GM18511 (cell line): ENCODE data around the gene PIK3R4.

Experiments
- ATAC-seq: cut with Tn5 transposase; IDR thresholded peaks from one replicate; pipeline ENCODE4 v1.9.1; 2021; ENCODE audit warnings: mild to moderate bottlenecking, moderate library complexity; ENCODE audit not compliant: unreplicated experiment

Gene PIK3R4

DNA sequence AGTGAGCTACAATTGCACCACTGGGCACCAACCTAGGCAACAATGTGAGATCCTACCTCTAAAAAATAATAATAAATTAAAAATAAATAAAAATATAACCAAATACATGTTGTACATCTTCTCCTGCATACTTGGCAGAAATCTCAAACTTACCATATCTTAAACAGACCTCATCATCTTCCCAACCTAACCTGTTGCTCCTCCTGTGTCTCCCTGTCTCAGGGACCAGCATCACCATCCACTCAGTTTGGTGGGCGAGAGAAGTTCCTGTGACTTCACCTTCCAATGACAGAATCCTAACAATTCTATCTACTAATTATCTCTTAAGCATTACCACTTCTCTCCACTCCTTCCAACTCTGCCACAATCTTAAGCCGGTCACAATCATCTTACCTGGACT lies 3.3 kb downstream of the PIK3R4 start:
- ATAC-seq, result no peak

DNA sequence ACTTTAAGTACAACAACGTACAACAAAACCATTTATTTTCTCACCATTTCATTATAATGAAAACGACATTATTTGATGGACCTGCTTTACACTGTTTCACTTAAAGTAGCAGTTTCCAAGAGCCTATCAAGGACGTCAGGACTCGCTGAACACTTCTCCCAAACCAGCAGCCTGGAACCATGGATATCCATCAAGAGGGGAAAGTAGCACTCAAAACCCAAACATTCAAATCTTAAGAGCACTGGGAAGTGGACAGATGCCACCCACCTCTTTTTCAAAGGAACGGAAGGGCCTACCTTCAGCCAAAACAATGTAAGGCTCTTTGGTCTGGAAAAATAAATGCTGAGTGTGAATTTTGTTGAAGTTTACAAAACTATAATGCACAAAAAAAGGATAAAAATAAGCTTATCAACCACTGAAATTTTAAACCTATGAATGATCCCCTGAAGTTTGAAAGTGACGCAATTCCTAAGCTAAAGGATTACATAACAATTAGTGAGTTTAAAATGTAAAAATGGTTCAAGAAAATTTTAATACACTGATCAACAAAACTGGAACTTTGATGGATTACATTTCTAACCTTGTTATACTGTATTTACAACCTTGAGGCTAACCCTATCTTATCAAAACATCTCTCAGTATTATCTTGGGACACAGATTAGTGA lies 4.6 kb downstream of the PIK3R4 start:
- ATAC-seq, result no peak

DNA sequence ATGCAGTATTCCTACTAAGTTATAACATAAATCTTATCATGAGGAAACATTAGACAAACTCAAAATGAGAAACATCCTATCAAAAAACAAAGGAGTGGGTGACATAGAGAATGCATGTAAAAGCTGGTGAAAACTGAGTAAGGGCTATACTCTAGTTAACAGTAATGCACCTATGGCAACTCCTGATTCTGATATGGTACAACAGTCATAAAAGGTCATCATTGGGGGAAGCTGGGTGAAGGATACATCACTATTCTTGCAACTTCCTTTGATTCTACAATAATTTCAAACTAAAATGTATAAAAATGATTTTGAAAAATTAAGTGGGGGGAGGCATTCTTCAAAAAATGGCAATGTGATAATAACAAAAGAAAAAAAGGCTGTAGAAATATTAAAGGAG lies 6.8 kb downstream of the PIK3R4 start:
- no peak for ATAC-seq

DNA sequence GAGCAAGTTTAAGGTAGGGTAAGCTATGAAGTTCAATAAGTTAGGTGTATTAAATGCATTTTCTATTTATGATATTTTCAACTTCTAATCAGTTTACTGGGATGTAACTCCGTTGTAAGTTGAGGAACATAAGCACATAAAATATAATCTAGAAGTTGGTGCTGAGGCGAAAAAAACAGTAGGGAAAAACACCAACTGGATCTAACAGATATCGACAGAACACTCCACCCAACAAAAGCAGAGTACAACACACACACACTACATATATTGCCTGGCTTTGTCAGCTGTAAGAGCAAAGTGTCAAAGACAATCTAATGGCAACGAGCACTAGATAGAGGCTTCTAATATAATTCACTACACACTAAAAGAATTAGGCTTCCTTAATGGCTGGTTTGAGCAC lies 8.4 kb downstream of the PIK3R4 start:
- no peak for ATAC-seq

DNA sequence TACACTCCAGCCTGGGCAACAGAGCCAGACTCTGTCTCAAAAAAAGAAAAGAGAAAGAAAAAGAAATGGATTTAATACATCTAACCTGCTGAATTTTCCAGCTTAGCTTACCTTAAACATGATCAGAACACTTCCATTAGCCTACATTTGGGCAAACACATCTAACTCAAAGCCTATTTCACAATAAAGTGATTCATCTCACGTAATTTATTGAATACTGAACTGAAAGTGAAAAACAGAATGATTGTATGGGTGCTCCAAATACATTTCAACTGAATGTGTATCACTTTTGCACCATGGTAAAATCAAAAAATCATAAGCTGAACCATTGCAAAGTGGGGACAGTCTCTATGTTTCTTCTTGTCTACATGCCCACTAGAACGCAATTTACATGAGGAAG lies 9.0 kb downstream of the PIK3R4 start:
- no peak for ATAC-seq

DNA sequence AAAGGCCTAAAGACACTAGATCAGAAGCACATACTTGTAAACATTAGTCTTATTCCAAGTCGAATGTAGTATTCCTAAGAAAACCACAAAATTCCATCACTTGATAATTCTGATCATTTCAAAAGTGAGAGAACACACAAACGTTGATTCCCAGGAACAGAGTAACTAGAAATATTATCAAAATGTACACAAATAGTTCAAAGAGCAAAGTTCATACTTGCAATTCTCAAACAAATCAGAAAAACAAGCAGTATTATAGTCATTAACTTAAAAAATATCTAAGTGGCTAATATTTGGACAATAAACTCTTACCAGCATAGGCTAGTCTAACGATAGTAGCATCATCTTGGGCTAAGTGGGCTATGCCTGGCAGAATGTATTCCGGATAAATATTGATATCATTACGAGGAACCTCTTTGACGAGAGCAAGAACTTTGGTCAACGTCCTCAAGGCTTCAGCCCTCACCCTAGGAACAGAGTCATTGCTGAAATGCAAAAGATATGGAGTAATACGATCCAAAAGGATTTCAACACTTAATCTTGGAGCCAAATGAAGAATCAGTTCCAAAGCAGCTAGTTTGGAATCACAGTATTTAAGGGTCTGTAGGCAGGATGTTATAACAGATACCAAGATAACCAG lies 13.3 kb downstream of the PIK3R4 start:
- ATAC-seq, result no peak

DNA sequence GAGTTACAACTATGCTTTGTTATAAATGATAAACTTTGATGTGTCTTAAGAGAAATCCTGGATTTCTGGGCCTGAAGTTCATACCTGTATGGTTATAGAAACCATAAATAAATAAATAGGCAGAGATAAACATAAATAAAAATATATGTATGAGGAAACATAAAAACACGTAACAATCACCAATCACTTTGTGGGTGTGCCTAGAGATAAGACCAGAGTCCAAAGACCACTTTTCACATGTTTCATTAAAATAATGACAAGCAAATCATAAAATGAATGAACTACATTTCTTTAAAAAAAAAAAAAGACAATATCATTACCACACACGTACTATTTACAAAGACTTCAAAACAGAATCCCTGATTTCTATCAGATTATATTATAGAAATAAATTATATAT lies 14.1 kb downstream of the PIK3R4 start:
- no peak for ATAC-seq

DNA sequence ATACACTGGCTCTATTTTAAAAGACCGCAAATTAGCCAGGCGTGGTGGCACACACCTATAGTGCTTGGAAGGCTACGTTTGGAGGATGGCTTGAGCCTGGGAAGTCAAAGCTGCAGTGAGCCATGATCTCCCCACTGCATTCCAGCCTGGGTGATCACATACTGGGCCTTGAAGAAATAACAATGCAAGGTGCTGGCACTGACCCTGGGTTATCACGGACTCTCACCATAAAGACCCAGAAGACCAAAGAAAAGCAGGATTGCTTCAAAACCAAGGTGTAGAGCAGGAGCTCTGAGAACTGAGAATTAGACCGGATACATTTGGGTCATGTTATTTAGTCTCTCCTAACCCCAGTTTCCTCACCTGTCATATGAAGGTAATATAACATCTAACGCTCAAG lies 14.8 kb downstream of the PIK3R4 start:
- ATAC-seq, result no peak

DNA sequence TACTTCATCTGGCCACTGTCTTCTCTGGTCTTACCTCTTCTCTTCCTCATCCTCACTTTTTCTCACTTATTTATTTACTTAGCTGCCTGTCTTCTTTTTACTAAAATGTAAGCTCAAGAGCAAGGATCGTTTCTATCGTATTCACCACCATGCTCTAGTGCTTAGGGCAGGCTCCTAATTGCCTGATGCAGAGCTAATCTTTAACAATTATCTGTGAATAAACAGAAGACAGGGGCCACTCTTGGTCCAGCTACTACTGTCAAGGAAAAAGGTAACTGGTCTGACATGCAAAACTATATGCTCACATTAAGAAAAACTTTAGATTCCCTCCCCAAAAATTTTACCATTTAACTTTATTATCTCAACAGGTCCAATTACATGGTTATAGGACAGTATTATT lies 17.5 kb downstream of the PIK3R4 start:
- ATAC-seq, result no peak

DNA sequence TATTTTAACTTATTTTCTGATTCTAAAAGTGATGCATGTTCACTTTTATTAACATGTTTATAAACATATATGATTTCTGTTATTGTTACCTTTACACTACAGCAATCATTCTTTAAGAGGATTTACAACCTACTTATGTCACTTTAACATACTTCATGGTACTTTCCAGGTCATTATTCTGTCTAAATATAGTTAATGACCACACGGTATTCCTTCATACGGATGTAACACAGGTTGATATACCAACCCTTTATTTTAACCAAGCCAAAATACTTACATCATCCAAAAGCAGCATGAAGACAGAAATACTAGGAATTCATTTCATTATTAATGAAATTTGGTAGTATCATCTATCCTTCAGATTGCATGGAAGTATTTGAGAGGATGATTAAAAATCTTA lies 18.6 kb downstream of the PIK3R4 start:
- no peak for ATAC-seq

DNA sequence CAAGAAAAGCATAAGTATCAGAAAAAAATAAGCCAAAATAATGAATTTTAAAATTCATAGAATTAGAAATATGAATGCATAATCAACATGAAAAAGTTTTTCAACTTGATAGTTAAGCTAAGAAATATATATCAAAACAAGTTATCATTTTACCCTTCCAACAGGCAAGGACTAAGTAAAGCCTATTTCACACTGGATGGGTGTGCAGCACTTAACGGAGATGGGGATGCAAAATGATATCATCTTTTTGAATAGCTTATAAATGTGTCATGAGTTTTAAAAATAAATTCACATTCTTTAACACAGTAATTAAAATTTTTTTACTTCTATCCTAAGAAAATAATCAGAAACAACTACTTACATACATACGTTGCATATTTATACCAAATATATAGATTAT lies 20.9 kb downstream of the PIK3R4 start:
- no peak for ATAC-seq

DNA sequence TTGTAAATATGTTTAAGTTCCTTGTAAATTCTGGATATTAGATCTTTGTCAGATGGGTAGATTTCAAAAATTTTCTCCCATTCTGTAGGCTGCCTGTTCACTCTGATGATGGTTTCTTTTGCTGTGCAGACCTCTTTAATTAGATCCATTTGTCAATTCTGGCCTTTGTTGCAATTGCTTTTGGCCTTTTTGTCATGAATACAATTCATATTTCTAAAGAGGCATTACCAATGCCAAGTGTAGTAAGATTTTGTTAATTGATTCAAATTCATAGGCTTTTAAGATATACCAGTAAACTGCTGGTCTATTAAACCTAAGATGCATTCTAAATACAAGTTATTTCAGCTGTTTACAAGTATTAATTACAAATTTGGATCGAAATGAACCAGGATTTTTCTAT lies 31.0 kb downstream of the PIK3R4 start:
- ATAC-seq, result no peak

DNA sequence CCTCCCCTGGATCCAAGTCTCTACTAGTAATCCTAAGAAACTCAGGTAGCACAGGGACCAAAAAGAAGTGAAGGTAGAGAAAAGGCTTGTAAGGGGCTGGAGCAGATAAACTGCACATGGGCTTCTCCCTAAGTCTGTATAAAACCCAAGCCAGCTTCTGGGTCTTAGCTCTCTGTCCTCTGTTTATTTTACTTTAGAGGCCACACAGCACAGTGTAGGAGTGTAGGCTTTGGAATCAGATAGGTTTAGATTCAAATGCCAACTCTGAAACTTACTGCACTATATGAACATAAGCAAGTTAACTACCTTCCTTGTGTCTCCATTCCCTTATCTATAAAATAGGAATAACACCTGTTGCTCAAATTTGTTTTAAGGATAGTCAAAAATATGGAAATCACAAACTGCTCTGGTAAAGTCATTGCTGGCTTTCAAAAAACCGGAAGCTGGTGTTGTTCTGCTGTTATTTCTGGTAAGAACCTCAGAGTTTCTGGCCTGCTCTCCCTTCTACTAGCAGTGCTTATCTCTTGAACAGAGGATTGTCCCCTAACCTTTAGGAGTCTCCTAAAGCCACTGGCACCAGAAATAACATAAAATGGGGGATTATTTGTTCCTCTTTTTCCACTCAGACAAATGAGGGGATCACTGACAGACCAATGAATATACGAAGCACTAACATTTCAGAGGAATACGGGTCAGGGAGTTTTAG lies 33.8 kb downstream of the PIK3R4 start:
- no peak for ATAC-seq

DNA sequence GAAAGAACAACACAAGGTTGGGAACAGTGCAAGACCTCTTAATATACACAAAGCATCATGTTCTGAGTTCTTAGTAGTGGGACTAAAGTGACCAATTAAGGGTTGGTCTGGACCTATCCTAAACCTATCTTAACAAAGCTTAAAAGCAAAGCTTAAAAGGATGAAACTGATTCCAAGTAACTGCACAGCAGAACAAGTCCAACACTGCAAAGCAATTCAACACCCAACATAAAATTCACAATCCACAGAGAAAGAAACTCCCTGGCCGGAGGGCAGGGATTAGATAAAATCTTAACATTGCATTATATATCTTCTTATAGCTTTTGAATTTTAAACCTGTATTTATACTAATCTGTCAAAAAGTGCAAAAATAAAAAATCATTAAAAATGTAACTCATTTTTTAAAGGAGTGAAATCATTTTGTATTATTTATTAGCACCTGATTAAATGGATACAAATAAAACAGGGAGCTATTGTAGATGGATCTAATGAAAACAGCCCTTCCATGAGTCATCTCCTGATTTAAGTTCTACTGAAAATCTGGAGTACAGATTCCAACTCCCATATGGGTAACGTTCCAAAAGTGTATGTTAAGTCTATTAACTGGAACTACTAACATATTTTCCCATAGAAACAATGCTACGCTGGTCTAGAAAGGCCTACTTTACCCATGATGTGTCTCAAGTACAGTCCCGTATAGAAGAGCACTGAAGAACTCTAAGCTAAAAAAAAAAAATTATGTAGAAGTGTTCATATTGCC lies 34.9 kb downstream of the PIK3R4 start:
- no peak for ATAC-seq

DNA sequence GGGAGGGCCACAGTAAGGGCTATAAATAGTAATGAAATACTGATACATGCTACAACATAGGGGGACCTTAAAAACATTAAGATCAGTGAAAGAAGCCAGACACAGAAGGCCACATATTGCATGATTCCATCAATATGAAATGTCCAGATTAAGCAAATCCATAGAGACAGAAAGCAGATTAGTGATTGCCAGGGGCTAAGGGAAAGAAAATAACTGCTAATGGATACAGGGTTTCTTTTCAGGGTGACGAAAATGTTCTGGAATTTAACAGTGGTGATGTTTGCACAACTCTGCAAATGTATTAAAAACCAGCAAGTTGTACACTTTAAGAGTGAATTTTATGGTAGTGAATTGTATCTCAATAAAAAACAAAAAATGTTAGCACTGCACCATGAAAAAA lies 37.0 kb downstream of the PIK3R4 start:
- no peak for ATAC-seq

DNA sequence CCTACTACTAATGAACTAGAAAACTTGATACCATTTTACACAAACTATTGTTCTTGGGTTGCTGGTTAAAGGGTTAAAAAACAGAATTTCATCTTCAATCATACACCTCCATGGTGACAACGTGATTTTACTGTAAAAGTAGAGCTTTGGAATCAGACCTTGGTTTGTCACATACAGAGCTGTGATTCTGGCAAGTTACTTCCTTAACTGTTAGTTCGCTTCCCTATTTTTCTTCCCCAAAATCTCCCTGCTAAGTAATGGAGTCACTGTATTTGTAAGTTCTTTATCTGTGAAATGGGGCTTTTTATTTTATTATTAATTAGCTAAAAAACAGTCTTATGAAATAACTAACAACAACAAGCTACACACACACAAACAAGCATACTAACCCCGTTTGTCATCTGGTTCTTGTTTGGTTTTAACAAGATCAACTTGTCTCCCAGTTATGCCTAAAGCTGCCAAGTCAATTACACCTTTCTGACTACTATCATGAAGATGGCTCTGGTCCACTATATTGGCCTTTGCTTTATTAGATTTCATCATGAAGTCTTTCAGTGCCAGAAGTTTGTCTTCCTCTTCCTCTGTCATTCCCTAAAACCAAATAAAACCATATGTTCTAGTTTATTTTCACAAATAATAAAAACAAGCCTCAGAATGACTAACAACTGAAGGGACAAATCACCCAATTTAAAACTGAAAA lies 38.6 kb downstream of the PIK3R4 start:
- ATAC-seq, result no peak

DNA sequence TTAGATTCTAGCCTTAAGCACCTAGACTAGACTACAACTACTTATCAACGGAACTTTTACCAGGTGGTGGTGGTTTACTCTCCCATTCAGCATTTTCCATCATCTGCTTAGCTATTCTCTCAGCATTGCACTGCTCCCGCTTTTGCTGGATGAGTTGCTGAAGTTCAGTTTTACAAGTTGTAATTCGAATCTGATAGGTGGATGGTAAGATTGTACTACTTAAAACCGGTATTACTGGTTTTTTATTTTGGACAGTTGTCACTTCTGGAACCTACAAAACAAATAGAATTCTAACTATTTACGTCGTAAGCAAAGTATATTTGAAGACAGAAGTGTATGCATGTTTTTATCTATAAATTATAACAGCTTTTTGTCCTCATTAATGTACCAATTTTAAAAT lies 41.1 kb downstream of the PIK3R4 start:
- no peak for ATAC-seq

DNA sequence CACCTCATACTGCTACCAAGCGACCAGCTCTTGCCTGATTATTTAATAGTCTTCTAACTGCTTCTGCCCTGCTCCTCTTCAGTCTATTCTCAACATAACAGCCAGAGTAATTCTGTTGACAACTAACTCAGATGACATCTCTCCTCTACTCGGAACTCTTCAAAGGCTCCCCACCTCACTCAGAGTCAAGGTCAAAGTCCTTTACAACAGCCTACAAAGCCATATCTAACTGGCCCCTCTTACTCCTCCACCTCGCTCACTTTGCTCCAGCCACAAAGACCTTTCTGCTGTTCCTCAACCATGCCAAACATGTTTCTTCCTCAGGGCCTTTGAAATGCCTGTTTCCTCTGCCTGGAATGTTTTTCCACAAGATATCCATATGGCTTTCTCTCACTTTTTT lies 43.6 kb downstream of the PIK3R4 start:
- no peak for ATAC-seq

DNA sequence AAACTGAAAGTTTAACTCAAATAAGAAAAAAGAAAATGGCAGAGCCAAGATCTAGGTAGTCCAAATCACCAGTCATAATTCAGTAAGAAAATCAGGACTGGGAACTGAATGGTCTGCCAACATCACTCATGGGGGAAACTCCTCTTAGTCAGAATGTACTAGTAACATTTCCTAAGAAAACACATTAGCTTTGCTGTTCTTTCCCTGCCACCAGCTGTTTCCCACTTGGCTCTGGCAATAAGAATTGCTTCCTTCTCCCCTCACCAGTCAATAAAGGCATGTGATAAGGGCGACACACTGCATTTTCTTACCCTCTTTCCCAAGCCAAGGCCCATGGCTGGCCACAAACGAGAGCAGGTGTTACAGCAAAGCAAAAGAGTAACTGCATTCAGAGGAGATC lies 46.1 kb downstream of the PIK3R4 start:
- no peak for ATAC-seq

DNA sequence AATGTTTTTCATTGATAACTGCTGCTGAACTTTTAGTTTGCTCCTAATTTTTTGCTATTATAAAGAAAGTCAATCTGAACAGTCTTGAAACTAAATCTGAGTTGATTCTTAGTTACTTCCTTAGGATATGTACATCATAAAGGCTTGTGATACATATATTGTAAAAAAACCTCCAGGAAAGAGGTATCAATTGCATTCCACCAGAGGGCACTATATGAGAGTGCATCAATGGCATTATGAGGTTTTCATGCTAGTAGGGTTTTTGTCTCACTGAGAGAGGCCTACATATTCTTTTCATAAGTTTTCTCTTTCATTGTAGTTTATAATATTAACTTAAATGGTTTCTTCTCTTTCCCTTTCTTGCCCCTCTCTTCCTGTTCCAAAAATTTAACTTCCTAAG lies 46.9 kb downstream of the PIK3R4 start:
- ATAC-seq, result no peak

DNA sequence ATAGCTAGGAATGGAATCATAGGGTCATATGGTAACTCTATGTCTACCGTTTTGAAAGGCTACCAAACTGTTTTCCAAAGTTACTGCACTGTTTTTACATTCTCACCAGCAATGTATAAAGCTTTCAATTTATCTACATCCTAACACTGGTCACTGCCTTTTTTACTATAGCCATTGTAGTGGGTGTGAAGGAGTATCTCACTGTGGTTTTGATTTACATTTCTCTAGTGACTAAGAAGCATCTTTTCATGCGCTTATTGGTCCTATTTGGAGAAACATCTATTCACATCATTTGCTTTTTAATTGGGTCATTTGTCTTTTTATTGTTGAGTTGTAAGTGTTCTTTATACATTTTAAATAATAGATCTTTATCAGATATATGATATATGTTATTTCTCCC lies 53.3 kb downstream of the PIK3R4 start:
- ATAC-seq, result no peak
